HG02610 (cell line): ENCODE results near the gene CCDC27.

Source experiments
- ATAC-seq: cut with Tn5 transposase; IDR thresholded peaks from one replicate; pipeline ENCODE4 v1.9.1; 2021; ENCODE audit warnings: mild to moderate bottlenecking, moderate library complexity; ENCODE audit not compliant: unreplicated experiment

Gene CCDC27

GRCh38 chr1:3752400-3752945, at the start of gene CCDC27:
Gene CCDC27 (plus strand): TSS chr1:3752450. CDS start chr1:3752482, 32 bp downstream.
- no peak for ATAC-seq

- ATAC-seq = no peak
These were observed 49.7 kb upstream of the CCDC27 start for GRCh38 chr1:3702528-3702927.

DNA sequence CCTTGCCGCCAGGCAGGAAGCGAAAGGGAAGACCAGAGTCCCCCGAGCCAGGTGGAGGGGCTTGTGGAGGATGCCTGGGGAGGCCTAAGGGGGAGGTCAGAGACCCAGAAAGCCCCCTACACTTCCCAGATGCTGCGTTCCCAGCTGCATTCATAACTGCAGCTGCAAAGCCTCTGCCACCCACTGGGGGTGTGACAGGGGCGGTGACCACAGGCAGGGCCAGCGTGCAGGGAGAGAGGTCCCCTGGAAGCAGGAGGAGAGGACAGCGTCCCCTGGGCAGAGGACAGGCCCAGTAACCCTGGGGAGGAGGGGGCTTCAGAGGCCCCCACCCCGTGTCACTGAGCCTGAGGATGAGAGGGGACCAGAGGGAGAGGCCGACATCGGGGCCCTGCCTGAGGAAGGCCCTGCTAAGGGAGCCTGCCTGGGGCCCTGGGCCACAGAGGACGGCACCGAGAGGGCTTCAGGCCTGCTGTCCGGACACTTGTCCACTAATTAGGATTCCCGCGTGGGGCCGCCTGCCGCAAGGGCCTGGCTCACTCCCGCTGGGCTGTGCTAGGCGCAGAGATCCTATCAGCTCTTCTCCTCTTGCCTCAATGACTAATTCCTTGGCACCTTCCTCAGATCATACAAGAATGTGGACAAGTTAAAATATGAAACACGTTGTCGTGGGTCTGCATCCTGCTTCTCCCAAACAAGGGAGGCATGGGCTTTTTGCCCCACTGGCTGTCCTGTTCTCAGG, 49.1 kb upstream of the CCDC27 start:
- ATAC-seq = no peak

DNA sequence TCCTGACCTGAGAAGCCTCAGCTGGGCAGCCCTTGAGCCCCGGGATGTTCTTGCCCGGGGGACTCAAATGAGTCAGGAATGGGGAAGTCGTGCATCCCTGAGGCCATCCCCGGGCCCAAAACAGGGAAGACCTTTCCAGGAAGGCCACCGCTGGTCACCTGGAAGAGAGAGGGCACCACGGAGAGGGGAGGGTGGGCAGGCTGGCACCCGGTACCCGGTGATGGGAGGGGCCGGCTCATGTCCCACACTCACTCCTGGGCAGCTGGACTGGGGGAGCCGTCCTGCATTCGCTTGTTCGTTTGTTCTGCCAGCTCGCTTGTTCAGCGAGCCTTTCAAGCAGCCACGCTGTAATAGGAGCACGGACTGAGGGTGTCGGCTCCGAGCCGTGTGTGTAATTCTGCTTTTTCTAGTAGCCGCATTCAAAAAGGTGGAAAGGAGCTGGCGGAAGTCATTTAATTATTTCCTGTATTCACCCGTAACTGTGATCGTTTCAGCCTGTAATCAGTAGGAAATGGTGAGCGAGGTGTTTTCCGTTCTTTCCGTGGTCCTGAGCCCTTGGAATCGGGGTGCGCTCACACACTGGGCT, 48.4 kb upstream of the CCDC27 start:
- no peak for ATAC-seq

DNA sequence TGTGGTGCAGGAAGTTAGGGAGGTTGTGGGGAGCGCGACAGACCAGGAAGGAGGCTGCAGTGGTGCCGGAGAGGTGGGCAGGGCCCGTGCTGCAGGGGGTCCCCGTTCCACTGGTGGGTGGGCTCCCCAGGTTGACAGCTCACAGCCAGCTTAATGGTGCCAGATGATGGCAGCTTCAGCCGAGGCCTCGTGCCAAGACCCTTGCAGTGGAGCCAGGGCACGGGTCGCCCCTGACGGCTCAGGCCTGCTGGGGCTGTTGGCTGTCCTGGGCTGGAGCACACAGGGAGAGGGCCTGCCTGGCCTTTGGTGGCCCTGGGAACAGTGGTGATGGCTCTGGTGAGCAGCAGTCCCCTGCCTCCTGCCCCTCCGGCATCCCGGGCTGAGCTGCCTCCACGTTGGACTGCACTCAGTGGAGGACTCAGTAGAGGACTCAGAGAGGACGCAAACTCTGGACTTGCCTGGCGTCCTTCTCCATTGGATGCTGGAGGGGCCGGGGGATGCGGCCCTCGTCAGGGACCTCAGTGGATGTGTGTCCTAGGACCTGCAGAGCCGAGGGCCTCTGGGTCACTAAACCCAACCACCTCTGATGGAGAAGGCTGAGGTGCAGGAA, 46.8 kb upstream of the CCDC27 start:
- no peak for ATAC-seq

DNA sequence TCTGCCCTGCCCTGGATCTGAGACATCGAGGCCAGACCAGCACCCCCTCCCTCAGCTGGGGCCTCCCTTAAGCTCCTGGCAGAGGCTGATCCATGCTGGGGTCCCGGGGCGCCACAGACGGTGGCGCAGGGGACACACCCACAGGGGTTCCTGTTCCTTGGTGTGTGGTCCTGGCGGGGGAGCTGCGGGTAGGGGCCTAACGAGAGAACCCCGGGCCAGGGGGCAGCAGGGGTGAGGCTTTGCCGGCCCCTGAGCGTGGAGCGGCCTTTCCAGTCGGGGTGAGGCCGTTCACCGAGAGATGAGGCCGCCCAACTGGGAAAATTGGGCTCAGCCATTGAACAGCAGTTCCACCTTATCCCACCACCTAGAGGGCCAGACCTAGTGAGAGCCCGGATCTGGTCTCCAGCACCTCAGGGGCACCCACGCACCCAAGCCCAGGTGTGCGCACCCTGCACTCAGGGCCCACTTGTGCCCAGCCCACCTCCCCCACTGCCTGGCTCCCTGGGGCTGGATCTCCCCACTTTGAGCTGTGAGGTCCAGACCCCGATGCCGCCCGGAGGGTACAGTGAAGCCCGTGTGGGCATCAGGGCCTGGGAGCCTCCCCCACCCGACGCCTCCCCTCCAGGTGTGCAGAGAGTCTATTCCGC, 45.5 kb upstream of the CCDC27 start:
- no peak for ATAC-seq

DNA sequence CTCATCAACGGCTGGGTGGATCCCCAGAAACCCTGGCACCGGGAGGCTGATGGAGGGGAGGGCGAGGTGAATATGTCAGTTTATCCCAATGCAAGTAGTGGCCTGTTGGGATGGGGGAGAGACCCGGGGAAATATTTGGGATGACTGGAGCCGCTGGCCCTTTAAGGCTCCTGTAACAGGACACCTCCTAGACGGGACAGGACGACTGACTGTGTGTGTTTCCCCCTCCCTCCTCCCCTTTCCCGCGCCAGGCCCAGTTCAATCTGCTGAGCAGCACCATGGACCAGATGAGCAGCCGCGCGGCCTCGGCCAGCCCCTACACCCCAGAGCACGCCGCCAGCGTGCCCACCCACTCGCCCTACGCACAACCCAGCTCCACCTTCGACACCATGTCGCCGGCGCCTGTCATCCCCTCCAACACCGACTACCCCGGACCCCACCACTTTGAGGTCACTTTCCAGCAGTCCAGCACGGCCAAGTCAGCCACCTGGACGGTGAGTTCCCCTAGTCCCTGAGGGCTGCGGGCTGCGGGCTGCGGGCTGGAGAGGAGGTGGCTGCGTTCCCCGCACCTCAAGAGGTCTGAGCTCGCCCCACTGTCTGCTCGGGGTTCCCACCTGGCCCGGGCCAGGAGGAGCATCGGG, 44.8 kb upstream of the CCDC27 start:
- ATAC-seq = no peak

GRCh38 chr1:3707939-3708328, 44.3 kb upstream of the CCDC27 start:
- no peak for ATAC-seq

GRCh38 chr1:3708791-3709190, 43.5 kb upstream of the CCDC27 start:
- no peak for ATAC-seq

- ATAC-seq = no peak
These were observed 42.0 kb upstream of the CCDC27 start for GRCh38 chr1:3710251-3710650.

DNA sequence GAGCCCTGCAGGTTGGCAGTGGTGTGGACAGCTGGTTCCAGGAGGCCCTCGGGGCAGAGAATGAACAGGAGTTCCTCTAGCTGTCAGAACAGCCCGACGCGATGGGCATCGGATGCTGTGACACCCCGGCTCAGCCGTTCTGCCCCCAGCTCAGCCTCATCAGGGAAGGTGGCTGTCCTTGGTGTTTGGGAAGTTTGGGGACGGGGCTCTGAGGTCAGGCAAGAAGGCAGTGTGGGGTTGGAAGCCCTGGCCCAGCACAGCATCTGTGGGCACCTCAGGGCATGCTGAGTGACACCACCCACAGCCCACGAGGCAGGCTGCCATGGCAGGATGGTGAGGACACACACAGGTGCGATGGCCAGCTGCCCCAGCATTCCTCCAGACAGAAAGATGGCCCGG, 40.9 kb upstream of the CCDC27 start:
- no peak for ATAC-seq

DNA sequence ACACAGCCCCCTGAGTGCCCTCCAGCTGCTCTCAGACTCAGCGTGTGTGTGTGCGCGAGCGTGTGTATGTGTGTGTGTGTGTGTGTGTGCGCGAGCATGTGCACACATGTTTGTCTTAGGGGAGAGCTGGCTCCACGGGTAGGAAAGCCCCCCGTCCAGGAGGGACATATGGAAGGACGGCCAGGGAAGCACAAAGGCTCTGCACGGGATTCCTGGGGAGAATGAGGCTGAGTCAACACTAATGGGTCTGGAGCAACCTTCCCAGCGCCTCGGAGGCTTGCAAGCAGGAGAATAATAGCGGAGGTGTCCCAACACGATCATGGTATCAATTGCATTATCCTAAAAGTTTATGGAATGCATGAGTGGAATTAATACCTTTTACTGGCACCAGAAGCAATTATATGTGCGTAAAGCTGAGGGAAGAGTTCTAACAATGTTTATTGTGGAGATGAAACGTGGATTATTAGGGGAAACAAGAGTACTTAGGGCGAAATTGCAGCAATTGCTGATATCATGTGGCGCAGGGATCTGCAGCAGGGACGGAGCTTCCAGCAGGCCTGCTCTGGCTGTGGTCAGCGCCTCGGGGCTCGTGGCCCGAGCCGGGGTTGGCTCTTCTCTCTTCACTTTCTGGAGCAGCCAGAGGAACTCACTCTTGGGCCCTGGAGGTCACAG, 40.3 kb upstream of the CCDC27 start:
- no peak for ATAC-seq

- no peak for ATAC-seq
These were observed 39.4 kb upstream of the CCDC27 start for GRCh38 chr1:3712573-3713535.

DNA sequence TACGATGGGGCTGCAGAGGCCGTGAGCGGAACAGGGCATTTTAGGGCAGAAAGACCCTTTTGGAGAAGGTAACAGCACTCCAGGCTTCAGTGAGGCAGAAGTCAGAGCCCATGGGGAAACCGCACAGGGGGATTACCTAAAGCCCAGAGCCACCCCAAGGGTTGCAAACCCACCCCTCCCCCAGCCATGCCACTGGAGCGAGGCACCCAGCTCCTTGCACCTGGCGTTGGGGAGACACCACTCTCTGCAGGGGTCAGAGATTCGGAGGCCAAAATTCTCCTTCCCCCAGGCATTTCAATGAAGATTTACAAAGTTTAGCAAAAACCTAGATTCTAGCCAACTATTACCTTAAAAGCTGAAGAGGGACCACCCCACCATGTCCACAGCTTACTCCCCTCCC, 38.4 kb upstream of the CCDC27 start:
- ATAC-seq = no peak

GRCh38 chr1:3714284-3714741, 37.9 kb upstream of the CCDC27 start:
- no peak for ATAC-seq

DNA sequence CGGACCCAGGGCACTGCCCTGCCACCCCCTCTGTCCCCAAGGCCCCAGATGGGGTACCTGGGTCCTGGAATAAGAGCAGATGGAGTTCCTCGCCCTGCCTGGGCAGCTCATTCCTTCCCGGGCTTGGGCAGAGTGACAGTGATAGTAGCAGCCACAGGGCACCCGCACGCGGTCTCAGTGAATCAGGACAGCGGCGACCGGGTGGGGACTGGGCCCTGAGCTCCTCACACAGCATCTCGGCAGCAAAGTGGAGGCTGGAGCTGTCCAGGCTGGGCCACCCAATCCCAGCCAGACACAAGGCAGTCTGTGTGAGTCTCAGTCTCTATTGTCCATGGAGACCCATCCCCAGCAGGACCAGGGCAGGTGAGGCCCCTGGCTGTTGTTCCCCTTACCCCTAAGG, 37.4 kb upstream of the CCDC27 start:
- ATAC-seq = no peak

DNA sequence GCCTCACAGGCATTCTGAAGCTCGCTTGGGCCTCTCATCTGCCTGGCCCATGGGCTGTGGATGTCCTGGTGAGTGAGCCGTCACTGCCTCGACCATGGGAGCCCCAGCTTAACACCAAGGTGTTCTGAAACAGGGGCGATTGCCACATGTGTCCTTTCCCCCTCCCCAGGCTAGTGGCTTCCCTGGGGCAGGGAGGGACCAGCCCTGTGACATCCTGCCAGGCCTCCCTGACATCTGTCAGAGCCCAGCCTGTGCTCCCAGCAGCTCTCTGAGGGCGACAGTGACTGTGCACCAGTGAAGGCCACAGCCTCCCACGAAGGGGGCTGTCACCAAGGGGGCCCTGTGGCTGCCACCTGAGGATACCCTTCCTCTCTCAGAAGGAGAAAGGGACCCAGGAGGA, 35.9 kb upstream of the CCDC27 start:
- no peak for ATAC-seq

DNA sequence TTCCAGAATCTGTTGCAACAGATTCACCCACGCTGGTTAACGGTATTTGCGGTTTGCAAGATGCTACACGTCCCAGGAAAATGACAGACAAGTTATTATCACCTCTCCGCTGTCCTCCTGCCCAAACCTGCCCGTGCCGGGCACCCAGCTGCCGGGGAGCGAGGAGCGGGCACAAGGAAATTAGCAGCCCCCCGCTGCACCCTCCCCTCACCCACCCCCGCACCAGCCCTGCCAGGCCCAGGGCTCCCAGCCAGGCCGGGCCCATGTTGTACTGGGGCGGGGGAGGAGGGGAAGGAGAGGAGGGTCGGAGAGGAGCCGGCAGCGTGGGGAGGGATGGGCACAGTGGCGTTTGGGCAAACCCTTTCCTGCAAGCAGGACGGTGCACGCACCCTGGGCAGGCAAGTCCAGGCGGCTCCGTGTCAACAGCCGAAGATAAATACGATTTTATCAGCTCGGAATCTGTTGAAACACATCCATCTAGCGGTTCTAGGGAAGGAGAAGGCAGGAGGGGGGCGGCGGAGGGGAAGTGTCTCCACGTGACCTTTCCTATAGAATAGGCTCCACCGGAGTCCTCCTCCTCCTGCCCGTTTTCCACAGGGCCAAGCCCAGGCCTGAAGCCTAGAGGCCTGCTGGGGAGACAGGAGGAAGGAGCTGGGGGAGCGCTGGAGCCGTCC, 35.1 kb upstream of the CCDC27 start:
- ATAC-seq = no peak
